Stimulated activated CD4-positive, alpha-beta T cell treated with anti-CD3 and anti-CD28 coated beads, Interleukin-1b, Interleukin-23, amount 100 ng/mL, for 4 hours (primary cell): ENCODE data around the gene STUM.
A peak's percentile ranks its signal among the peaks of the same experiment; 100 is the strongest.

Experiments
- DNase-seq, 2 donors: peaks; one replicate each; pipeline ENCODE4 v3.0.0-alpha.2; 2020; ENCODE audit warnings: low read depth in 2 of 2

STUM gene

GRCh38 chr1:226560243-226560642 is 11.7 kb downstream of the STUM start:
- DNase-seq: no peak

GRCh38 chr1:226562989-226563388 is 14.4 kb downstream of the STUM start:
- DNase-seq: no peak

- no peak for DNase-seq
These were observed 15.1 kb downstream of the STUM start for GRCh38 chr1:226563666-226564065.

- no peak for DNase-seq
These were observed 16.9 kb downstream of the STUM start for GRCh38 chr1:226565476-226565875.

- DNase-seq: no peak
These were observed 17.7 kb downstream of the STUM start for GRCh38 chr1:226566234-226566633.

GRCh38 chr1:226566760-226567159 is 18.2 kb downstream of the STUM start:
- no peak for DNase-seq

GRCh38 chr1:226568077-226568831 is 19.7 kb downstream of the STUM start:
- DNase-seq: no peak

GRCh38 chr1:226568975-226569741 is 20.6 kb downstream of the STUM start:
- no peak for DNase-seq

GRCh38 chr1:226569879-226570547 is 21.4 kb downstream of the STUM start:
- DNase-seq: peak in 1 of 2 donors; percentile 5

- DNase-seq: no peak
These were observed 23.3 kb downstream of the STUM start for GRCh38 chr1:226571893-226572292.

- DNase-seq: no peak
These were observed 23.8 kb downstream of the STUM start for GRCh38 chr1:226572325-226572726.

GRCh38 chr1:226574044-226574443 is 25.5 kb downstream of the STUM start:
- no peak for DNase-seq

- no peak for DNase-seq
These were observed 26.2 kb downstream of the STUM start for GRCh38 chr1:226574591-226575435.

GRCh38 chr1:226575436-226575720 is 26.8 kb downstream of the STUM start:
- no peak for DNase-seq

- no peak for DNase-seq
These were observed 27.3 kb downstream of the STUM start for GRCh38 chr1:226575739-226576378.

- DNase-seq: no peak
These were observed 28.0 kb downstream of the STUM start for GRCh38 chr1:226576601-226577000.

- no peak for DNase-seq
These were observed 29.0 kb downstream of the STUM start for GRCh38 chr1:226577401-226578180.

GRCh38 chr1:226578946-226579578 is 30.5 kb downstream of the STUM start:
- DNase-seq: no peak

- no peak for DNase-seq
These were observed 31.3 kb downstream of the STUM start for GRCh38 chr1:226579781-226580323.
